GM12878 (cell line): ENCODE data around the gene SHLD1. TPM values are rescaled to one million over a fixed set of nuclear protein-coding genes. Genes with fewer than 3 reads are reported as not detected.

Source experiments
- ATAC-seq: fragments of 200-7000 bp; cut with Tn5 transposase; 3 replicates; pipeline ENCODE4 v1.9.1; 2020; ENCODE audit warnings: mild to moderate bottlenecking, moderate library complexity
- BruUV-seq: library from RNA; stranded (reverse); fragments of 400-500 nt; replicated peaks from 2 replicates; lab custom pipeline; 2021; lab: Mats Ljungman, UMichigan
- CTCF ChIA-PET: fragments of 300-600 bp; sonication (Branson Sonifier 250); formaldehyde crosslinking; extraction: SDS; loops from one replicate; lab custom pipeline; 2021; ENCODE audit warnings: inconsistent platforms; lab: Yijun Ruan, JAX
- POLR2A ChIA-PET: fragments of 350-600 bp; formaldehyde crosslinking; extraction: SDS; loops from one replicate; lab custom pipeline; 2021; ENCODE audit warnings: inconsistent platforms; lab: Charles Lee
- RAD21 ChIA-PET: fragments of 300-600 bp; sonication (Branson Sonifier 250); formaldehyde crosslinking; loops from one replicate; lab custom pipeline; 2023; ENCODE audit warnings: antibody characterized with exemption; ENCODE audit not compliant: unreplicated experiment; lab: Charles Lee
- SMC1A ChIA-PET: fragments of 300-600 bp; sonication (Branson Sonifier 250); formaldehyde crosslinking; loops from one replicate; lab custom pipeline; 2023; ENCODE audit not compliant: unreplicated experiment, uncharacterized antibody; lab: Charles Lee
- DNase-seq: peaks from one replicate; pipeline ENCODE4 v3.0.0-alpha.2; 2011; ENCODE audit warnings: low read depth, low spot score
- FAIRE-seq: peaks from 3 replicates; lab custom pipeline; 2011; peaks lifted over from hg19 to GRCh38; lab: Jason Lieb, UNC
- H2AFZ ChIP-seq: 2 replicates; pipeline ENCODE4 v1.6.0; 2011; ENCODE audit warnings: low read depth, low read length, control low read depth; ENCODE audit not compliant: control insufficient read depth
- H3K27ac ChIP-seq: 2 replicates; pipeline ENCODE4 v1.5.1; 2011; ENCODE audit warnings: control low read depth; ENCODE audit not compliant: control insufficient read depth, insufficient read depth
- H3K27me3 ChIP-seq, 2 experiments: replicated peaks in 1 of 2; 2 replicates each; pipeline versions ENCODE4 v1.6.0 to v1.6.1; 2011; ENCODE audit warnings: low read length in 1 of 2; ENCODE audit not compliant: control insufficient read depth in 2 of 2, insufficient read depth in 2 of 2
- H3K36me3 ChIP-seq, 2 experiments: 2 replicates each; pipeline ENCODE4 v1.5.1; 2011; ENCODE audit warnings: low read length in 1 of 2; ENCODE audit not compliant: control insufficient read depth in 2 of 2, insufficient read depth in 2 of 2
- H3K4me1 ChIP-seq: 2 replicates; pipeline ENCODE4 v1.6.1; 2011; ENCODE audit warnings: mild to moderate bottlenecking, low read length, moderate library complexity, mixed read lengths; ENCODE audit not compliant: control insufficient read depth, insufficient read depth
- H3K4me2 ChIP-seq: 2 replicates; pipeline ENCODE4 v1.6.0; 2011; ENCODE audit warnings: control low read depth; ENCODE audit not compliant: control insufficient read depth, insufficient read depth
- H3K4me3 ChIP-seq: fragments of 200-600 bp; sonication (generic); 2 replicates; pipeline ENCODE4 v1.5.1; 2016
- H3K79me2 ChIP-seq: 2 replicates; pipeline ENCODE4 v1.6.0; 2011; ENCODE audit warnings: low read length; ENCODE audit not compliant: control insufficient read depth, insufficient read depth
- H3K9ac ChIP-seq: 2 replicates; pipeline ENCODE4 v1.8.0; 2011; ENCODE audit warnings: low read length, control low read depth, mixed read lengths; ENCODE audit not compliant: control insufficient read depth, insufficient read depth
- H3K9me3 ChIP-seq: replicated peaks from 3 replicates; pipeline ENCODE4 v1.5.1; 2011; ENCODE audit warnings: mild to moderate bottlenecking, low read length; ENCODE audit not compliant: control insufficient read depth, insufficient read depth
- H4K20me1 ChIP-seq: 2 replicates; pipeline ENCODE4 v1.6.0; 2011; ENCODE audit not compliant: control insufficient read depth, insufficient read depth
- ATF3 ChIP-seq: IDR thresholded peaks from 2 replicates; pipeline ENCODE4 v1.6.1; 2011; ENCODE audit warnings: low read depth, mild to moderate bottlenecking, low read length, moderate library complexity, borderline replicate concordance; ENCODE audit errors: extremely low read depth
- BACH1 ChIP-seq: fragments of 450-650 bp; IDR thresholded peaks from 2 replicates; pipeline ENCODE4 v1.6.1; 2017; ENCODE audit warnings: mild to moderate bottlenecking, borderline replicate concordance
- BHLHE40 ChIP-seq, 2 experiments: fragments of 450-650 bp in 1 of 2; IDR thresholded peaks; 2 replicates each; pipeline ENCODE4 v1.6.1; 2011 to 2017; ENCODE audit warnings: low read depth in 2 of 2, borderline replicate concordance in 1 of 2, improper control_type of control experiment in 1 of 2, low read length in 1 of 2, mild to moderate bottlenecking in 1 of 2
- CHD4 ChIP-seq: fragments of 200-600 bp; sonication (generic); IDR thresholded peaks from 2 replicates; pipeline ENCODE4 v1.6.1; 2016; ENCODE audit warnings: mild to moderate bottlenecking
- E4F1 ChIP-seq: fragments of 450-650 bp; IDR thresholded peaks from 2 replicates; pipeline ENCODE4 v1.6.1; 2018; ENCODE audit warnings: borderline replicate concordance, mild to moderate bottlenecking; ENCODE audit not compliant: partially characterized antibody
- HCFC1 ChIP-seq: fragments of 150-350 bp; IDR thresholded peaks from 2 replicates; pipeline ENCODE4 v1.6.1; 2014; ENCODE audit warnings: low read length
- MTA2 ChIP-seq: fragments of 450-650 bp; IDR thresholded peaks from 2 replicates; pipeline ENCODE4 v1.6.1; 2016; ENCODE audit warnings: low read depth, mild to moderate bottlenecking, moderate library complexity
- MYB ChIP-seq: fragments of 150-350 bp; IDR thresholded peaks from 2 replicates; pipeline ENCODE4 v1.6.1; 2014; ENCODE audit warnings: mild to moderate bottlenecking, low read depth, low read length, borderline replicate concordance
- PAX8 ChIP-seq: fragments of 450-650 bp; IDR thresholded peaks from 2 replicates; pipeline ENCODE4 v1.6.1; 2017; ENCODE audit warnings: mild to moderate bottlenecking, moderate library complexity
- POLR2AphosphoS2 ChIP-seq: IDR thresholded peaks from 2 replicates; pipeline ENCODE4 v1.6.1; 2011; ENCODE audit warnings: low read depth, mild to moderate bottlenecking, low read length, improper control_type of control experiment, moderate library complexity
- POLR2AphosphoS5 ChIP-seq: IDR thresholded peaks from 2 replicates; pipeline ENCODE4 v1.6.1; 2011; ENCODE audit warnings: mild to moderate bottlenecking, low read length, inconsistent platforms
- RFX5 ChIP-seq: IDR thresholded peaks from 2 replicates; pipeline ENCODE4 v1.6.1; 2011; ENCODE audit warnings: low read depth, low read length, improper control_type of control experiment
- SP1 ChIP-seq: IDR thresholded peaks from one replicate; pipeline ENCODE4 v1.6.1; 2011; ENCODE audit warnings: low read depth, low read length
- SPI1 ChIP-seq: IDR thresholded peaks from 2 replicates; pipeline ENCODE4 v1.6.1; 2011; ENCODE audit warnings: low read depth, mild to moderate bottlenecking, low read length, moderate library complexity, borderline replicate concordance; ENCODE audit not compliant: insufficient read depth
- TAF1 ChIP-seq: IDR thresholded peaks from 2 replicates; pipeline ENCODE4 v1.6.1; 2011; ENCODE audit warnings: mild to moderate bottlenecking, low read depth, low read length, borderline replicate concordance
- TCF12 ChIP-seq: IDR thresholded peaks from 2 replicates; pipeline ENCODE4 v1.6.1; 2011; ENCODE audit warnings: low read depth, mild to moderate bottlenecking, low read length
- WRNIP1 ChIP-seq: IDR thresholded peaks from 2 replicates; pipeline ENCODE4 v1.6.1; 2011; ENCODE audit warnings: low read depth, low read length, improper control_type of control experiment, borderline replicate concordance
- WGBS: methylation state at CpG from one replicate; pipeline ENCODE4 v1.1.6; 2016; ENCODE audit warnings: low lambda C conversion rate; ENCODE audit not compliant: insufficient replicate concordance, insufficient coverage; ENCODE audit errors: missing lambda C conversion rate; 5-methylcytosine and 5-hydroxymethylcytosine counted together
- in situ Hi-C: fragments of 300-500 bp; cut with MboI; formaldehyde crosslinking; loops from 9 replicates; pipeline ENCODE4 v1.14.3; 2018; ENCODE audit warnings: mixed read lengths
- intact Hi-C: fragments of 100-400 bp; cut with micrococcal nuclease; formaldehyde crosslinking; loops from one replicate; pipeline ENCODE4 v1.14.2; 2022; ENCODE audit not compliant: unreplicated experiment
- polyA plus RNA-seq, 11 experiments: library from polyadenylated mRNA; depleted of rRNA in 4 of 11; unstranded in 6 of 11; stranded (reverse) in 5 of 11; fragments of >200 nt; fragmentation: Nextera tagmentation in 4 of 11; fragmentation: Illumina TruSeq in 1 of 11; extraction: Ambion mirVana in 4 of 11; extraction: Trizol in 1 of 11; gene quantifications; 1 replicate in 1 of 11; 2 replicates in 10 of 11; pipeline versions ENCODE4 v1.2.1 to v1.2.3, GENCODE V29; 2011 to 2016; ENCODE audit warnings: inconsistent platforms in 2 of 11, missing spikeins in 2 of 11, low read depth in 1 of 11
- total RNA-seq, 4 experiments: library from RNA; depleted of rRNA in 3 of 4; stranded (reverse); fragments of >200 nt in 3 of 4; fragmentation: Illumina TruSeq in 1 of 4; extraction: Trizol in 1 of 4; gene quantifications; 2 replicates each; pipeline versions ENCODE4 v1.2.1 to v1.2.3, GENCODE V29; 2013 to 2021

The SHLD1 gene
- total and polyA plus RNA-seq, 10 of the 15 experiments (the other 5 are each of a cell fraction or from before 2014, with no cell fraction given), result 10.8 to 70.9 (median 25.4) TPM

DNA sequence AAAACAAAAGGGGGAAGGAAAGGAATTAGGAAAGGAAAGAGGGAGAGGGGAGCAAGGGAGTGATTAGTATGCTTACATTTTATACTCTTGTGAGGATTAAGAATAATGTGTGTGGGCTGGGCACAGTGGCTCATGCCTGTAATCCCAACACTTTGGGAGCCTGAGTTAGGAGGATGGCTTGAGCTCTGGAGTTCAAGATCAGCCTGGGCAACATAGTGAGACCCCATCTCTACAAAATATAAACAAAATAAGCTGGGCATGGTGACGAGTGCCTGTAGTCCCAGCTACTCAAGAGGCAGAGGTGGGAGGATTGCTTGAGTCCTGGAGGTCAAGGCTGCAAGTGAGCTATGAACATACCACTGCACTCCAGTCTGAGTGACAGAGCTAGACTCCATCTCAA, 47.0 kb downstream of the SHLD1 start:
- H3K4me2 ChIP-seq, result peak overlapping the region; percentile 50; the same call in 1 of the 2 replicates
- H3K9ac ChIP-seq, result no peak overlapping the region
- no peaks in the 10 kb centered on the region for H3K9me3 ChIP-seq
- TF ChIP-seq PAX8, result no peak
- TF ChIP-seq SP1, result no peak
- TF ChIP-seq POLR2AphosphoS2, result no peak
- TF ChIP-seq TCF12, result no peak
- no peak for TF ChIP-seq TAF1
- TF ChIP-seq RFX5, result no peak
- no peak for TF ChIP-seq E4F1
- TF ChIP-seq BACH1, result no peak
- no peak for TF ChIP-seq MTA2
- TF ChIP-seq ATF3, result no peak
- no peak for TF ChIP-seq SPI1
- TF ChIP-seq HCFC1, result no peak
- TF ChIP-seq WRNIP1, result no peak
- TF ChIP-seq CHD4, result no peak
- TF ChIP-seq POLR2AphosphoS5, result no peak
- TF ChIP-seq BHLHE40 (IDR thresholded peaks at IDR 0.05; ENCODE audit: borderline replicate concordance in 1 of 2, low read depth in 2 of 2, low read length in 1 of 2), result no peak
- TF ChIP-seq MYB, result no peak
- H3K4me1 ChIP-seq, result peaks cover 15% of the 10 kb centered on the region
- CTCF ChIA-PET, result interaction anchor here (0.6 to 4.6 kb wide), 13 partner anchors 9 to 268 kb away, joined by 3 to 35 read pairs (median 5); no protein-coding TSS in a partner anchor
- no peaks in the 10 kb centered on the region for H4K20me1 ChIP-seq
- ATAC-seq (no peak; the same call in 2 of the 3 replicates), DNase-seq (no peak), FAIRE-seq (peak; percentile 41)
- H2AFZ ChIP-seq, result no peak overlapping the region
- in situ Hi-C loops, result no loop called here
- POLR2A ChIA-PET, result interaction anchor here (0.5 to 1.8 kb wide), 5 partner anchors 46 to 268 kb away, joined by 3 to 7 read pairs (median 6); no protein-coding TSS in a partner anchor
- intact Hi-C loops, result no loop called here
- peak overlapping the region; percentile 92 for H3K27ac ChIP-seq
- H3K4me3 ChIP-seq, result no peak overlapping the region
- RAD21 ChIA-PET, result interaction anchor here (0.8 to 2.7 kb wide), 7 partner anchors 9 to 269 kb away, joined by 3 to 14 read pairs (median 3); no protein-coding TSS in a partner anchor
- BruUV-seq, result no TSS peak
- H3K36me3 ChIP-seq, result no peaks in the 10 kb centered on the region
- WGBS, result 100% methylated on average over 1 of the region's 1 CpG
- H3K27me3 ChIP-seq, result no peaks in the 10 kb centered on the region
- SMC1A ChIA-PET, result interaction anchor here (0.7 to 3.2 kb wide), 25 partner anchors 10 to 268 kb away, joined by 3 to 18 read pairs (median 4); partner anchors contain the start of gene SHLD1
- H3K79me2 ChIP-seq, result no peaks in the 10 kb centered on the region
